ENCODE data around the gene NLRP3.

DNA sequence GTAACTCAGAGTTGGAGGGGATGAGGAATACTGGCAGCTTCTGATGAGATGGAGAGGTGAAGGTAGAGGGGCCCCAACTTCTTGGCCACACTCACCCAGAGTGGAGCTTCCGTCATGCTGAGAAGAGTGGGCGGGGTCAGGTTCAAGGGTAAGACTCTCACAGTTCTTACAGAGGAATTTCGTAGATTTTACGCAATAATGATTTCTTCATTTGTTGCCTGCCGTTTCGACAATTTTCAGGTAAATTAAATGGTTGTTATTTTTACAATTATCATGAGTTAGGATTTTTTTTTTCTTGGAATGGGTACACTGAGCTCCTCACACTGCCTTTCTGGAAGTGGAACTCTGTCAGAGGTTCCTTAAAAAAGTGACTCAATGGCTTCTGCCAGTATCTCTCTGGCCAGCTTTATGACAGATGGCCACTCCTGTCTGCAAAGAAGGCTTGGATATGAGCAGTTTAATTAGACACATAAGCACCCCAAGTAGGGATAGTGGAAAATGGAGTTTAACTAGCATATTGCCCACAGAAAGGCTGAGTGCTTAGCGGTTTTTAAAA, 13.8 kb upstream of the NLRP3 start:
- TF ChIP-seq POLR2AphosphoS5 (IDR thresholded peaks at IDR 0.05) (no peak), POLR2A (IDR thresholded peaks at IDR 0.05) (no peak)

All from prostate gland (tissue), 1 donor.